ENCODE results near the gene FDXR. TPM values are rescaled to one million over a fixed set of nuclear protein-coding genes. Genes with fewer than 3 reads are reported as not detected.

The FDXR gene
- total RNA-seq, 1 donor from 2014 or later = 12.9 TPM

GRCh38 chr17:74858672-74859458, 13.9 kb downstream of the FDXR start:
- DNase-seq (ENCODE audit: low read depth in 2 of 2) = no peak

DNA sequence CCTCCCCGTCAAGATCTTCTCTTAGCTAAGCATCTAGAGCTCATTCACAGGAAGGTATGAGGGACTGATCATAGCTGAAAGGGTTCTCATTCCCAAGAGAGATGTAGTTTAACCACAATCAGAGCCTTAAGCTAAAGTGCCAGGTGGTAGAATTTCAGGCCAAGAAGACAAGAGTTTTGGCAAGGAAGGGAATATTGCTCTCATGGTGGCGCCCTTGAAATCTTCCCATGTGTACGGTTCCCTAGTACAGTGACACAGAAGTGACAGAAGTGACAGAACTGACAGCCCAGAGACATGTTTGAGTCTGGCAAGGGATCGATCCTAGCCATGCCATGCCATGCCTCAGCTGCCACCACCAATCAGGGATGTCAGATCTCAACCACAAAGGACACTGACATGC, 15.6 kb downstream of the FDXR start:
- DNase-seq (ENCODE audit: low read depth in 2 of 2) = no peak

GRCh38 chr17:74856112-74856511, 16.7 kb downstream of the FDXR start:
- no peak for DNase-seq (ENCODE audit: low read depth in 2 of 2)

GRCh38 chr17:74855323-74855722, 17.5 kb downstream of the FDXR start:
- no peak for DNase-seq (ENCODE audit: low read depth in 2 of 2)

- no peak for DNase-seq (ENCODE audit: low read depth in 2 of 2)
Measured at GRCh38 chr17:74854792-74855191, 18.0 kb downstream of the FDXR start.

DNA sequence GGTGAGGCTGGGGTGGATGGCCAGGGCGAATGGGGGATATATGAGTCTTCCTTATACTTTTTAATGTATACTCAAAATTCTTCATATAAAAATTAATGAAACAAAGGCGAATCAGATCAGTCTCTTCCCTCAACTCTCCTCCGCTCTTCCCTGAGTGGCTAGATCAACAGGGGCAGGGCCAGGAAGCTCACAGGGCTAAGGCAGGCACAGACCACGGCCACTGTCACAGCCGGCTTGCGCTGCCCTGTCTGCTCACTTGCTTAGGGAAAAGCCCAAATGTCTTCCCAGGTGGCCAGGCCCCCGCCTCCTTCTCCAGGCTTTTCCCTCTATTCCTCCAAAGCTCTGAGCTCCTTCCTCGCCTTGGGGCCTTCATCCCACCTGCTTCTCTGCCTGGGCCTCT, 19.1 kb downstream of the FDXR start:
- DNase-seq (ENCODE audit: low read depth in 2 of 2) = no peak

GRCh38 chr17:74853048-74853397, 19.8 kb downstream of the FDXR start:
- no peak for DNase-seq (ENCODE audit: low read depth in 2 of 2)

GRCh38 chr17:74852237-74853047, 20.4 kb downstream of the FDXR start:
- peak in 1 of 2 donors; percentile 28 for DNase-seq (ENCODE audit: low read depth in 2 of 2)

DNA sequence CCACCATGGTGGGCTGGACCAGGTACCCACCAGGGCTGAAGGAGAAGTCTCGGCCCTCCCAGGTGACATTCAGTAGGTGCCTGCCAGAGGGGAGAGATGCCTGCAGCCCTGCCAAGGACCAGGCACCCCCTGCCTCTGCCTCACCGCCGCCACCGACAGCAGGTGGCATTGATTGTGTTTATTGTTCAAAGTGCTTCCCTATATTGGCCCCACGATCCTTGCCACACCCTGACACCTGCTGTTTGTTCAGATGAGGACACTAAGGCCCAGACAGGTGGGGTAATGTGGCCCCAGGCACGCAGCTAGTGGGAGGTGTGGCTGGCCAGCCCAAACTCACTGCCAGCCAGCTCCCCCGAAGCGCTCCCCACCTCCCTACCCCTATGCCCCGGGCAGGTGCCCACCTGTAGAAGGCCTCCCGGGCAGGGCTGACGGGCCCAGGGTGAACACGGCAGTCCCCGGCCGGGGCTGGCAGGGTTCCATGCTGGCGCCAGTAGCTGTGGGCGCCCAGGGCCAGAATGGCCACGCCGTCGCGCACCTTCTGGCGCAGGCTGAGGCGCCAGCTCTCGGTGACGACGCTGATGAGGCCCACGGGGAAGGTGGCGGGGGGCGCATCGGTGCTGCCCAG, 21.1 kb downstream of the FDXR start:
- DNase-seq (ENCODE audit: low read depth in 2 of 2) = no peak

DNA sequence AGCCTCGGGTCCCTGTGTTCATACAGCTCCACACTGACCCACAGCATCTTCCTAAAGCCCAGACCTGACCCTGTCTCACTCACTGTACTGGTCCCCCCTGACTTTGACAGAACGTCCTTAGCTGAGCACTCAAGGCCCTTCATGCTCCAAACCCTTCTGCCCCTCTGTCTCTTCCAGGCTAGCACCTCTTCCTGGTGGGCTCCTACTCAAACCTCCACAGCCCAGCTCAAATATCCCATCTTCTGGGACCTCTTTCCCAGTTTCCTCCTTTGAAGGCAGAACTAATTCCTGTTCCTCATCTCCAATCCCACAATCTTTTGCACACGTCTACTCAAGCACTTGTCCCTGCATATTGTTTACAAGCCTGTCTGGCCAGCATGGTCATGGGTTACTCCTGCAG, 21.9 kb downstream of the FDXR start:
- DNase-seq (ENCODE audit: low read depth in 2 of 2) = no peak

DNA sequence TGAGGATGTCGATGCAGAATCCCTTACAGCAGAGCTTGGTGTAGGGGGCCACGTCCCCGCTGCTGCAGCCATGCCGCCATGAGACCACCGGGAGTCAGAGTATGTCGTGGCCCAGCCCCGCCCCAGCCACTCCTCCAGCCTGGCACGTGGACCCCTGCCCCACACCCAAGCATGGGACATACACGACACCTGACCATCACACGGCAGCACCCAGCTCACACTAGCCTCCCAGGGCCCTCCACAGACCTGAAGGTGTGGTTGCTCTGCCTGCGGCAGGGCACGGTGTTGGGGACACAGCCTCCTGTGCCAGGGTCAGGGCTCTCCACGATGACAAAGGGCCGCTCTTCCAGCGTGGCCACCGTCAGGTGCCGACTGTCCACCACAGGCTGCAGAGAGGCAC, 22.5 kb downstream of the FDXR start:
- DNase-seq (ENCODE audit: low read depth in 2 of 2) = no peak

DNA sequence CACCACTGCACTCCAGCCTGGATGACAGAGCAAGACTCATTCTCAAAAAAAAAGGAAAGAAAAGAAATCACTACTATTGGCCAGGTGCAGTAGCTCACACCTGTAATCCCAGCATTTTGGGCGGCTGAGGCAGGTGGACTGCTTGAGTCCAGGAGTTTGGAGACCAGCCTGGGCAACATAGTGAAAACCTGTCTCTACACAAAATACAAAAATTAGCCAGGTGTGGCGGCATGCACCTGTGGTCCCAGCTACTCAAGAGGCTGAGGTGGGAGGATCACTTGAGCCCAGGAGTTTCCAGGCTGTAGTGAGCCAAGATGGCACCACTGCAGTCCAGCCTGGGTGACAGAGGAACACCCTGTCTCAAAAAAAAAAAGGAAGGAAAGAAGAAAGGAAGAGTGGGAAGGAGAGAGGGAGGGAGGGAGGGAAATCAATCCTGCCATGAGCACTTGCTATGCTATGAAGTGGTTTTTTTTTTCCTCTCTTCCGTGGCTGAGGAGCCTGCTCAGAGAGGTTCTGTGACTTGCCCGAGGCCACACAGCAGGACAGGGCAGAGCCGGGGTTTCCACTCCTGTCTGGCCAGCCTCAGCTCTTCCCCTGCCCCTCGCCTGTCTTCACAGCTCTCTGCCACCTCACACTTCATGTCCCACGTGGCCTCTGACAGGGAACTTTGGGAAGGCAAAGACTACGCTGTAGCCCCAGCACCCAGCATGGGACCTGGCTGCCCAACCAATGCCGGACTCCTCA, 24.0 kb downstream of the FDXR start:
- DNase-seq (ENCODE audit: low read depth in 2 of 2) = no peak

DNA sequence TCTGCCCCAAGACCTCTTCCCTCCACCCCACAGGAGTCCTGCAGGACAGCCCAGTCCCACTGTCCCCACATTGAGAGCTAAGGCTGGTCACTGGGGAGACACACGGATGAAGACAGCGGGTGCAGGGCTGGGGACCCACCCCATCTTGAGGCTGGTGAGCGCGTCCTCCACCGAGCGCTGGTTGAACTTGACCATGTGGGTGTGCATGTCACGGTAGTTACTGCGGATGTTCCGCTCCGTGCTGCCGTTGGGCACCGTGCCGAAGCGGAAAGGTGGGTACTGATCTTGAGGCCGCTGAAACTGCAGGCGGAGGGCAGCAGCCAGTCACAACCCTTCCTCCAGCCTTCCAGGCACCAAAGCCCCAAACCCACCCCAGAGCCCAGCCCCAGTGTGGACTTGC, 26.2 kb downstream of the FDXR start:
- DNase-seq (ENCODE audit: low read depth in 2 of 2) = no peak

DNA sequence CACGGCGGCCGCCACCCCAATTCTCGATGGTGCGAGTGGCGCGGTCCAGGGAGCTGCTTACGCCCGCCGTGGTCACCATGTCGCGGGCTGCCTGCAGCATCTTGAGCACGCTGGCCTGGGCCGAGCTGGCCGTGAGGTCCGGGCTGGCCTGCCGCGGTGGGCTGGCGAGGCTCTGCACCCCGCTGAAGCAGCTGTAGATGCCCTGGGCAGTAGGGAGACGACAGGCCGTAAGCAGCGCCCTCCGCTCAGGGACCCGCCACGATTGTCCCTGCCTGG, 29.5 kb downstream of the FDXR start:
- DNase-seq (ENCODE audit: low read depth in 2 of 2) = no peak

DNA sequence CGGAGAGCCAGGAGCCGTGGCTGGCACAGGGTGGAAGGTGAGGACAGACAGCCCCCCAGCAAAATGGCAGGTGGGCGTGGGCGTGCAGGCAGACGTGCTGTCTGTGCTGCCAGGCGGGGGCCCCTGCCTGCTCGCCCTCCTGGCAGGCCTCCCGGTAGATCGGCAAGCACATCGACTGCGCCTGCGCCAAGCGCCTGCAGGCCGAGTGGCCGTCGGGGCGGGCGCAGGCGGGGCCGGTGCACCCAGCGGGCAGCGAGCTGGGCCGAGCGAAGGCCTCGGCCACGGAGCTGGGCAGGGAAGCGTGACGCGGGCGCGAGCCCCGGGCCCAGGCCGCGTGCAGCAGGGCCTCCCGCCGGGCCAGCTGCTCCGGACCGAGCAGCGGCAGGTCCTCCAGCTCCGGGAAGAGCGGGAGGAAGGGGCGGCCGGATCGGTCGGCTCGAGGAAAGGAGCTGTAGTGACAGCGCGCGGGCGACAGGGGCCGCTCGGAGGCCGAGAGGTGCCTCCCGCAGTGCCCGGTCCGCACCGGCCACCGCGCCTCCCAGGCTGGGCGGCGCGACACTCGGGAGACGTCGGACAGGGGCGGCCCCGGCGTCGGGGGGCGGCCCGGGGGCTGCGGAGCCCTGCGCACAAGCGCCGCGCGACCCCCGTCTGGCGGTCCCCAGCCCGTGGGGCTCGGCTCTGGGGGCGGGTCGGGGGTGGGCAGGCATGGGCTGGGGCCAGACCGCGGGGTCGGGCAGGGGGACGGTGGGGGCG, 30.0 kb downstream of the FDXR start:
- DNase-seq (ENCODE audit: low read depth in 2 of 2) = peak; percentile 77 to 89

GRCh38 chr17:74842146-74842598, 30.6 kb downstream of the FDXR start:
- no peak for DNase-seq (ENCODE audit: low read depth in 2 of 2)

GRCh38 chr17:74840989-74841666, 31.7 kb downstream of the FDXR start:
- peak; percentile 25 to 48 for DNase-seq (ENCODE audit: low read depth in 2 of 2)

GRCh38 chr17:74839990-74840852, 32.6 kb downstream of the FDXR start:
- DNase-seq (ENCODE audit: low read depth in 2 of 2) = no peak

DNA sequence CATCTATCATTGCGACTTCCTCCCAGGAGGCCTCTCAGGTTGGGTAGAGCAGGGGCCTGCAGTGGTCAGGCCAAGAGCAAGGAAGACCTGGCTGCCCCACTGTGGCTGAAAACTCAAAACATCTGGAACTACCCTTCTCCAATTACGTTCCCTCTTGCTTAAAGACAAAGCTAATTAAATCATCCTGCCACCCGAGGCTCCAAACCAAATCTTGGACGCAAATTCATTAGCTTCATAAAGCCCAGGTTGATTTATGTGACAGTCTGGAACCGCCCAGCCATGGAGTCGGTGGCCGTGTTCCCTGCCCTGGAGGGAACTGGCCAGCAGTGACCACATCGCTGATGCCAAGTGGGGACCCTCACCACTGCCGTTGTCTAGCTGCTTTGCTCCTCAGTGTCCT, 34.5 kb downstream of the FDXR start:
- no peak for DNase-seq (ENCODE audit: low read depth in 2 of 2)

Measured in lung microvascular endothelial cell (primary cell).